Esophagus squamous epithelium (tissue), 5 donors: ENCODE data around the gene PPP2R3B. TPM values are rescaled to one million over a fixed set of nuclear protein-coding genes. Genes with fewer than 3 reads are reported as not detected.
A peak's percentile ranks its signal among the peaks of the same experiment; 100 is the strongest.

Source experiments
- DNase-seq: peaks from one replicate; lab custom pipeline; 2025; lab: John Stamatoyannopoulos, UW
- H3K27ac ChIP-seq, 4 donors: fragments of 200-600 bp; sonication (generic); one replicate each; pipeline ENCODE4 v1.5.1; 2016 to 2019; ENCODE audit warnings: mild to moderate bottlenecking in 1 of 4
- H3K27me3 ChIP-seq, 4 donors: fragments of 200-600 bp; sonication (generic); 1 replicate in 3 of 4; 2 replicates in 1 of 4; pipeline versions ENCODE4 v1.5.1 to v1.6.0; 2017 to 2021; ENCODE audit warnings: antibody characterized with exemption in 1 of 4
- H3K36me3 ChIP-seq, 3 donors: fragments of 200-600 bp; sonication (generic); one replicate each; pipeline ENCODE4 v1.5.1; 2016 to 2019
- H3K4me1 ChIP-seq, 3 donors: fragments of 200-600 bp; sonication (generic); one replicate each; pipeline ENCODE4 v1.5.1; 2017 to 2019
- H3K4me3 ChIP-seq, 4 donors: fragments of 200-600 bp; sonication (generic); 1 replicate in 3 of 4; 2 replicates in 1 of 4; pipeline ENCODE4 v1.5.1; 2016 to 2019; ENCODE audit warnings: mild to moderate bottlenecking in 2 of 4, moderate library complexity in 1 of 4
- H3K9me3 ChIP-seq, 3 donors: fragments of 200-600 bp; sonication (generic); one replicate each; pipeline ENCODE4 v1.5.1; 2016 to 2019
- CTCF ChIP-seq, 6 experiments: fragments of 450-650 bp in 4 of 6; fragments of 200-600 bp in 2 of 6; sonication (generic) in 2 of 6; IDR thresholded peaks; one replicate each; pipeline ENCODE4 v1.5.1; 2016 to 2019; ENCODE audit warnings: antibody characterized with exemption in 6 of 6, mild to moderate bottlenecking in 4 of 6, moderate library complexity in 4 of 6
- POLR2A ChIP-seq, 4 donors: fragments of 450-650 bp; IDR thresholded peaks; one replicate each; pipeline ENCODE4 v1.6.1; 2017; ENCODE audit warnings: antibody characterized with exemption in 4 of 4, mild to moderate bottlenecking in 4 of 4, moderate library complexity in 3 of 4
- WGBS, 2 donors: methylation state at CpG; one replicate each; pipeline ENCODE4 v1.1.5; 2018; 5-methylcytosine and 5-hydroxymethylcytosine counted together
- intact Hi-C: fragments of 100-400 bp; cut with DNase I; formaldehyde crosslinking; loops from one replicate; pipeline ENCODE4 v1.15.0; 2022
- total RNA-seq, 4 donors: library from RNA; depleted of rRNA; stranded (reverse); fragments of >200 nt; gene quantifications; one replicate each; pipeline ENCODE4 v1.1.0, GENCODE V29; 2016
- donor health status: DM: yes; HTN: yes; CAD: no.

Gene PPP2R3B
- total RNA-seq, 4 donors from 2014 or later: 7.9 to 26.1 (median 24.1) TPM

GRCh38 chrX:333611-334311 is 52.9 kb downstream of the PPP2R3B start:
- DNase-seq: no peak
- intact Hi-C loops: no loop called here
- Histone ChIP-seq H3K36me3 (peaks cover 0 to 62% (median 0%) of the 10 kb centered on the region in 3 donors), H3K4me3 (no peak overlapping the region), H3K27me3 (peaks cover 0 to 25% (median 3%) of the 10 kb centered on the region in 4 donors), H3K27ac (no peak overlapping the region), H3K4me1 (peaks cover 0 to 17% (median 10%) of the 10 kb centered on the region in 3 donors), H3K9me3 (no peaks in the 10 kb centered on the region)
- TF ChIP-seq CTCF (IDR thresholded peaks at IDR 0.05) (no peak), POLR2A (IDR thresholded peaks at IDR 0.05) (no peak)
- 97 to 98% methylated on average over 6 to 22 of the region's 51 CpGs for WGBS, 2 donors

DNA sequence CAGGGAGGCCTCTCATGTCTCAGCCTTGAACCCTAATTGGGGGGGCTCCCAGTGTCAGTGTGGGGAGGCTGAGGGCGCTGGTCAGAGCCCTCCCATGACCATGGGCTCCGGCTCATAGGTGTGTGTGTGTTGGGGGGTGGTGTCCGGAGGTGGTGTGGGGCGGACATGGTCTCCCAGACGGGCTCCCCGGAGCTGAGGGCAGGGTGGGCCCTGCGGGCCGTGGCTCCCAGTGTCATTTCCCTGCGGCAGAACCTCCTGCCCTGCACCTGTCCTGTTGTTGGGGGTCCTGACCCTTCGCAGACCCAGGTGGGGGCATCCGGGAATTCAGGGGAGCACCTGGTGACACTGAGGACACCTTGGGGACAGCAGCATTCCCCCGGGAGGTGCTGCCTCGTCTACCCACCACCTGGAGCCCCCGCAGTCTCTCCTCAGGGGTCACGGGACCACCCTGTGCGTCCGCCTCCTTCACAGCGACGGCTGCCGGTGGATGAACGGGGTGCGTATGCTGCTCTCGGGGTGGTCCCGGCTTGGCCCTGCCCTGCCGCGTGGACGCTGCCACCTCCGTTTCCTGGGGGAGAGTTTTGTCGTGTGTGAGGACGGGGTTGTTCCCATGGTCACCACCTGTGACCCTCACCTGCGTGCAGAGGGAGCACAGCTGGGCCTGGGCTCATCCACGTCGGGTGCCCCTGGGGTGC is 53.6 kb downstream of the PPP2R3B start:
- intact Hi-C loops: no loop called here
- Histone ChIP-seq H3K27me3 (peaks cover 0 to 25% (median 3%) of the 10 kb centered on the region in 4 donors), H3K4me3 (no peak overlapping the region), H3K36me3 (peaks cover 0 to 55% (median 0%) of the 10 kb centered on the region in 3 donors), H3K4me1 (peaks cover 0 to 17% (median 10%) of the 10 kb centered on the region in 3 donors), H3K27ac (no peak overlapping the region), H3K9me3 (no peaks in the 10 kb centered on the region)
- no peak for DNase-seq
- no peak for TF ChIP-seq CTCF (IDR thresholded peaks at IDR 0.05)
- no peak for TF ChIP-seq POLR2A (IDR thresholded peaks at IDR 0.05)
- 88 to 94% methylated on average over 19 to 22 of the region's 33 CpGs for WGBS, 2 donors

DNA sequence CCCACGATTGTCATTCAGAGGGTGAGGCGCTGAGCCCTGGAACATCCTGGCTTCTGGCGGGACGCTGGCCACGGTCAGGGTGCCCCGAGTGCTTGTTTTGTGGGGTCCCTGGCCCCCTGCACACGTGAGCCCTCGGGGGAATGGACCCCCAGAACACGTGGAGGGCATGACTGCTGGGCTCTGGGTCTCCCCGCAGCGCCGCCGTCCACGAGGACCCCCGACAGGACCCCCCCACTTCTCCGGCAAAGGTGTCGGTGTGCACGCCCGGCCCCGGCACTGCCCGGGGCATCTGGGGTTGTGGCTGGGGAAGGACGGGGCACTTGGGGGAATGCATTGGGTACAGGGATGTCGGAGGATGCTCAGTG is 54.2 kb downstream of the PPP2R3B start:
- TF ChIP-seq POLR2A (IDR thresholded peaks at IDR 0.05): no peak
- no peak for TF ChIP-seq CTCF (IDR thresholded peaks at IDR 0.05)
- intact Hi-C loops: no loop called here
- WGBS, 2 donors: no CpG with 5 or more reads among the region's 23 CpGs
- Histone ChIP-seq H3K4me1 (peaks cover 0 to 17% (median 10%) of the 10 kb centered on the region in 3 donors), H3K9me3 (no peaks in the 10 kb centered on the region), H3K27me3 (peaks cover 0 to 29% (median 3%) of the 10 kb centered on the region in 4 donors), H3K36me3 (peaks cover 0 to 49% (median 0%) of the 10 kb centered on the region in 3 donors), H3K27ac (no peak overlapping the region), H3K4me3 (no peak overlapping the region)
- no peak for DNase-seq

DNA sequence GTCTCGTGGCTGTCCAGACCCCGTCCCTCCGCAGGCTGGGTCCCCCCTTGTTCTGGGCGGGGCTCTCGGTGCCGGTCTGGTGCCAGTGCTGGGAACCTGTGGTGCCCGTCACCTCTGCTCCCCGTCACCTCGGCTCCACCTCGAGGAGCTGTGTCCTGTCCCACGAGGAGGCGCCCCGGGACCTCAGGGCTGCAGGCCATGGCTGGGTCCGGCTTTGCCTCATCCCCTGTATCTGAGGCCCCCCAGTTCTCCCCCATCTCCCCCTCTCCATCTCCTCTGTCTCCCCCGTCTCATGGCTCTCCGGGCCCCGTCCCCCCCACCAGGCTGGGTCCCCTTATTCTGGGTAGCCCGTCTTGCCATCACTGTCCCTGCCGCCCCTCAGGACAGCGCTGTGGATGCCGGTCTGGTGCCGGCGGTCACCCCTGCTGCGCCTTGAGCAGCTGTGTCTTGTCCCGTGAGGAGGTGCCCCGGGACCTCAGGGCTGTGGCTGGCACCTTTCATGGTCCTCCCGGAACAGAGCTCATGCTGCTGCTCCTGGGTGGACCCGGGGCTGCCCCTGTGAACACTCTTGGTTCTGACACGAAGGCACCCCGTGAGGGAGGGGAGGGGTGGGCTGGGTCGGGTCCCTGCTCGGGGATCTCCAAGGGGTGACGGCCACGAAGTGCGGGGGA is 54.7 kb downstream of the PPP2R3B start:
- H3K27ac ChIP-seq: no peak overlapping the region
- intact Hi-C loops: no loop called here
- peaks cover 0 to 29% (median 3%) of the 10 kb centered on the region in 4 donors for H3K27me3 ChIP-seq
- peaks cover 0 to 44% (median 0%) of the 10 kb centered on the region in 3 donors for H3K36me3 ChIP-seq
- TF ChIP-seq POLR2A (IDR thresholded peaks at IDR 0.05) (no peak), CTCF (IDR thresholded peaks at IDR 0.05) (no peak)
- peak overlapping the region in 2 of 4 donors; percentile 29 to 34 for H3K4me3 ChIP-seq
- DNase-seq: no peak
- peaks cover 0 to 17% (median 10%) of the 10 kb centered on the region in 3 donors for H3K4me1 ChIP-seq
- 20 to 25% methylated on average over 7 to 13 of the region's 35 CpGs for WGBS, 2 donors
- H3K9me3 ChIP-seq: no peaks in the 10 kb centered on the region
